ENCODE results near the gene BEND3. TPM values are rescaled to one million over a fixed set of nuclear protein-coding genes. Genes with fewer than 3 reads are reported as not detected.

The BEND3 gene
- total RNA-seq (2021; fragmentation: NEBNext Ultra II Directional; extraction: Animal tissue kit (Norgen Biotek cat#: 25700)) (38.8 and 40.8 TPM in 2 replicates), polyA plus RNA-seq (2011; rRNA removed) (25.2 and 26.2 TPM in 2 replicates), polyA minus RNA-seq (2011; rRNA and poly(A)+ RNA removed) (42.9 and 43.2 TPM in 2 replicates)
- 21.1 TPM for polyA plus RNA-seq (2011; cell fraction: cytosol; rRNA removed)
- polyA plus RNA-seq (2011; cell fraction: nucleus; rRNA removed), result 48.4 TPM
- polyA plus RNA-seq (2012, experiment 1 of 2), result 22.5 to 25.1 TPM (median 23.6 TPM) in 4 replicates
- 15.4 TPM for polyA plus RNA-seq (2012, experiment 2 of 2)
- 17.8 TPM for polyA plus RNA-seq (2013, experiment 1 of 2)
- polyA plus RNA-seq (2013, experiment 2 of 2), result 16.3 TPM
- polyA minus RNA-seq (2011; cell fraction: cytosol; rRNA and poly(A)+ RNA removed), result 38.0 TPM
- polyA minus RNA-seq (2011; cell fraction: nucleus; rRNA and poly(A)+ RNA removed), result 31.0 TPM
- long read RNA-seq, experiment 1, full-length matches to known transcripts, result 3 of 29 reads
- long read RNA-seq, experiment 1, partial matches to known transcripts, result 2 of 29 reads
- long read RNA-seq, experiment 1, other reads (novel, unspliced or antisense), result 24 of 29 reads
- long read RNA-seq, experiment 2, partial matches to known transcripts, result 0 of 1 reads
- long read RNA-seq, experiment 2, other reads (novel, unspliced or antisense), result 1 of 1 reads

- H2AK5ac ChIP-seq (ENCODE audit: low read depth, low read length), result peak within 1 kb of the TSS; percentile 88; the same call in 1 of the 2 replicates
- peak within 1 kb of the TSS; percentile 86 to 98 (median 96) for H3K9ac ChIP-seq (replicated peaks in 1 of 4; ENCODE audit: extremely low read depth in 1 of 4, low read depth in 3 of 4, low read length in 3 of 4)
- peak within 1 kb of the TSS; percentile 99 for H3K27ac ChIP-seq (ENCODE audit: low read depth, low read length)
- DNase-seq (ENCODE audit: low read depth in 1 of 2, low spot score in 2 of 2), result no peak
- H2BK5ac ChIP-seq (ENCODE audit: low read depth, low read length), result peak within 1 kb of the TSS; percentile 99
- peak within 1 kb of the TSS; percentile 98 for H4K91ac ChIP-seq (replicated peaks; ENCODE audit: insufficient read length, low read length)
- ChIA-PET POLR2A (ENCODE audit: partially characterized antibody) (interaction anchor here (0.8 to 5.2 kb wide), 33 partner anchors 9 to 790 kb away, joined by 3 to 53 read pairs (median 4); partner anchors contain the start of genes ATG5 and MTRES1), CTCF (ENCODE audit: partially characterized antibody) (interaction anchor here (0.5 to 1.6 kb wide), 10 partner anchors 9 to 561 kb away, joined by 3 to 9 read pairs (median 3); partner anchors contain the start of gene PDSS2)
- H3K27me3 ChIP-seq (replicated peaks in 1 of 4; ENCODE audit: control insufficient read depth in 3 of 4, extremely low read depth in 1 of 4, insufficient read depth in 3 of 4, low read length in 3 of 4), result no peaks in the 10 kb centered on the region
- H3K23ac ChIP-seq (ENCODE audit: insufficient read length), result no peak within 1 kb of the TSS
- no peak for FAIRE-seq
- peaks cover 0 to 5% (median 0%) of the 10 kb centered on the region in 4 experiments; a peak in 1 of 8 replicates for H3K36me3 ChIP-seq (ENCODE audit: control insufficient read depth in 2 of 4, insufficient read depth in 4 of 4, low read length in 3 of 4)
- H2AFZ ChIP-seq (ENCODE audit: low read length), result no peak within 1 kb of the TSS
- H2BK120ac ChIP-seq (replicated peaks; ENCODE audit: low read depth, low read length), result peak within 1 kb of the TSS; percentile 97
- WGBS, 2 experiments (ENCODE audit: extremely low coverage in 1 of 2, insufficient coverage in 1 of 2, insufficient read length in 1 of 2, insufficient replicate concordance in 2 of 2, low coverage in 1 of 2, low lambda C conversion rate in 2 of 2, missing lambda C conversion rate in 1 of 2), result 0% methylated on average over 33 of the region's 109 CpGs; no CpG with 5 or more reads in 1 of the 2 experiments
- H3K4me1 ChIP-seq (replicated peaks in 1 of 4; ENCODE audit: control insufficient read depth in 3 of 4, insufficient read depth in 4 of 4, low read length in 3 of 4), result peaks cover 11 to 17% (median 14%) of the 10 kb centered on the region in 4 experiments
- H3K4ac ChIP-seq (replicated peaks; ENCODE audit: insufficient read length, low read depth, low read length), result peak within 1 kb of the TSS; percentile 93
- H3K79me1 ChIP-seq (ENCODE audit: low read depth, low read length), result no peaks in the 10 kb centered on the region
- peak within 1 kb of the TSS; percentile 53 to 81 (median 62) for H3K4me3 ChIP-seq (ENCODE audit: extremely low read depth in 1 of 4, insufficient read depth in 2 of 4, low read depth in 3 of 4, low read length in 4 of 4)
- no peak within 1 kb of the TSS for H3K14ac ChIP-seq (ENCODE audit: insufficient read length)
- peak within 1 kb of the TSS; percentile 9; the same call in 1 of the 2 replicates for H2BK20ac ChIP-seq (ENCODE audit: low read length)
- no peaks in the 10 kb centered on the region for H3K9me3 ChIP-seq (ENCODE audit: insufficient read depth in 2 of 2, low read depth in 1 of 2, low read length in 1 of 2)
- H4K8ac ChIP-seq (ENCODE audit: extremely low read depth, insufficient read depth, low read length), result peak within 1 kb of the TSS; percentile 97
- peak within 1 kb of the TSS; percentile 98 for H3K18ac ChIP-seq (ENCODE audit: extremely low read depth, low read length)
- H3K56ac ChIP-seq (replicated peaks; ENCODE audit: insufficient read length, low read depth, low read length), result peak within 1 kb of the TSS; percentile 98
- peaks cover 9% of the 10 kb centered on the region for H3K23me2 ChIP-seq (ENCODE audit: low read depth, low read length)
- H2BK15ac ChIP-seq (ENCODE audit: low read length), result peak within 1 kb of the TSS; percentile 65; the same call in 1 of the 2 replicates
- H3K4me2 ChIP-seq (ENCODE audit: insufficient read depth in 1 of 2, low read depth in 2 of 2, low read length in 2 of 2), result peak within 1 kb of the TSS; percentile 88 to 90
- H4K20me1 ChIP-seq (replicated peaks in 1 of 2; ENCODE audit: control insufficient read depth in 1 of 2, insufficient read depth in 2 of 2, low read length in 2 of 2), result no peaks in the 10 kb centered on the region
- peaks cover 4 to 40% of the 10 kb centered on the region in 2 experiments for H3K79me2 ChIP-seq (ENCODE audit: control insufficient read depth in 1 of 2, insufficient read depth in 2 of 2, low read length in 2 of 2)
- peak within 1 kb of the TSS; percentile 92 for H4K5ac ChIP-seq (ENCODE audit: insufficient read length, low read depth, low read length)
- H2BK12ac ChIP-seq (ENCODE audit: low read depth, low read length), result peak within 1 kb of the TSS; percentile 93; the same call in 1 of the 2 replicates
- TF ChIP-seq CBX8 (IDR thresholded peaks at IDR 0.05; ENCODE audit: borderline replicate concordance, low read depth, low read length), result no peak
- no peak for TF ChIP-seq SIX5 (IDR thresholded peaks at IDR 0.05; ENCODE audit: low read depth, low read length)
- TF ChIP-seq KDM1A (IDR thresholded peaks at IDR 0.05; ENCODE audit: borderline replicate concordance, low read length), result no peak
- TF ChIP-seq KDM4A (IDR thresholded peaks at IDR 0.05; ENCODE audit: low read depth, low read length, severe bottlenecking), result no peak
- TF ChIP-seq GTF2F1 (IDR thresholded peaks at IDR 0.05; ENCODE audit: borderline replicate concordance, low read depth, low read length), result no peak
- TF ChIP-seq ATF3 (IDR thresholded peaks at IDR 0.05; ENCODE audit: insufficient read depth, low read depth, low read length), result no peak
- no peak for TF ChIP-seq TCF12 (IDR thresholded peaks at IDR 0.05; ENCODE audit: low read depth, low read length)
Observed at GRCh38 chr6:107114926-107115694, at the start of gene BEND3. BEND3 (minus strand) TSS chr6:107115515; CDS start chr6:107099285, 16,230 bp downstream.
